Measurements from ENCODE around the gene NDST4. TPM values are rescaled to one million over a fixed set of nuclear protein-coding genes. Genes with fewer than 3 reads are reported as not detected.

The NDST4 gene
- total and polyA plus RNA-seq, 2 donors = 0.04 to 1.0 TPM

DNA sequence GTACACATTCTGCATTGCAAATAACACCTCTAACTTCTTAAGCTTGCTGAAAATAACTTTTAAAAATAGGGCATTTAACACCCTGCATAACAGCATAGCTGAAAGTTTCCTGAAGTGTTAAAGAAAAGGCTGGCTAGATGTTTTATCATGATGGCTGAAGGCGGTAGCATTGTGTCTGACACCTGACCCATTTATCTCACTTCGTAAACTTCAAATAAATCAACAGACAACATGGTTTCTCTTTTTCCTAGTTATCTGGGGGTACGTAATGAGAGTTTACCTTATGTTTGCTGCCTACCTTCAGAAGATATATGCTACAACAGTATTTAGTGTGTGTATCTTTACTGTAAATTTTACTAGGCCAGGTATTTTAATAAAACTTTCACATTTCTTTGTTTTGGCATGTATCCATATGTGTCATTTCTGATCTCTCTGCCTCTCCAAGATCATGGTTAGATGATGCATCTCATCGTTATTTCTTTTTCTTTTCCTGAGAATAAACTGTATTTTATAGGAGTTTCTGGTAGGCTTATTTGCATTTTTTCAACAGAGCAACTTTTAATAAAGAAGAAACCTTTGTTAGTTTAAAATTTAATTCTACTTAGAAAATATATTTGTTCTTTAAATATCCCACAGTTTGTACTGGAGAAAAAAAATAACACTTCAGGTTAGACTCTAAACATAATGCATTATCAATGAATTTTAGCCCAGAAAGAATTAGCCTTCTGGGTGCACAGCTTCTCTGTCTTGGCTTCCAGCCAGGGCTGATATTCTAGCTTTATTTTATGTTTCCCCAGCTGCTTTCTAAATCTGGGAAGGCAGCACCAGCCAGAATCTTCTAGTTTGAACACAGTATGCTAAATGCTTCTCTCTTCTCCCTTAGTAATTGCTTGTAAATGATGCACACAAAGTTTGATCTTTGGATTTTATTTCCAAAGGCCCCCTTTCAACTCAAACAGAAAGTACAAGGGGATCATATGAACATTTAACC lies 2.9 kb downstream of the NDST4 start:
- no peak overlapping the region for H3K27ac ChIP-seq (ENCODE audit: low read depth)
- DNase-seq (ENCODE audit: extremely low spot score) = peak; percentile 15
- no peaks in the 10 kb centered on the region for H3K4me1 ChIP-seq (ENCODE audit: insufficient read depth)
- no peak overlapping the region for H3K4me3 ChIP-seq (ENCODE audit: low read depth, low read length)
- H3K36me3 ChIP-seq (ENCODE audit: insufficient read depth) = no peaks in the 10 kb centered on the region
- 52% methylated on average over 4 of the region's 4 CpGs for WGBS

DNA sequence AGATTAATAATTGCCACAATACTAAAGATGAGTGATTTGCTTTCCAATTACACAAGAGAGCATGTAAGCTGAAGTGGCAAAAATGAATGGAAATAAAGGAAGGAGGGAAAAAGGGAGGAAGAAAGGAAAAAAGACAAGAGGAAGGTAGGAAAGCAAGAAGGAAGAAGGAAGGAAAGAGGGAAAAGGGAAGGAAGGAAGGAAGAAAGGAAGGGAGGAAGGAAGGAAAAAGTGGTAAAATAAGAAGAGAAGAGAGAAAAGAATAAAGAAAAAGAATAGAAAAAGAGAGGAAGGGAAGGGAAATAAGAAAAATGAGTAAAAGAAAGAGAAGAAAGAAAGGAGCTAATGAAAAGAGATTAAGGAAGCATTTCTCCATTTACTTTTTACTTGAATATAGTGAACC lies 4.6 kb downstream of the NDST4 start:
- no peak overlapping the region for H3K4me3 ChIP-seq (ENCODE audit: low read depth, low read length)
- DNase-seq (ENCODE audit: extremely low spot score) = no peak
- H3K27ac ChIP-seq (ENCODE audit: low read depth) = no peak overlapping the region
- no peaks in the 10 kb centered on the region for H3K4me1 ChIP-seq (ENCODE audit: insufficient read depth)
- H3K36me3 ChIP-seq (ENCODE audit: insufficient read depth) = no peaks in the 10 kb centered on the region

- H3K36me3 ChIP-seq (ENCODE audit: insufficient read depth) = no peaks in the 10 kb centered on the region
- DNase-seq (ENCODE audit: extremely low spot score) = no peak
- H3K4me3 ChIP-seq (ENCODE audit: low read depth, low read length) = no peak overlapping the region
- no peaks in the 10 kb centered on the region for H3K4me1 ChIP-seq (ENCODE audit: insufficient read depth)
- no peak overlapping the region for H3K27ac ChIP-seq (ENCODE audit: low read depth)
These were observed 6.0 kb downstream of the NDST4 start for GRCh38 chr4:115107411-115107810.

DNA sequence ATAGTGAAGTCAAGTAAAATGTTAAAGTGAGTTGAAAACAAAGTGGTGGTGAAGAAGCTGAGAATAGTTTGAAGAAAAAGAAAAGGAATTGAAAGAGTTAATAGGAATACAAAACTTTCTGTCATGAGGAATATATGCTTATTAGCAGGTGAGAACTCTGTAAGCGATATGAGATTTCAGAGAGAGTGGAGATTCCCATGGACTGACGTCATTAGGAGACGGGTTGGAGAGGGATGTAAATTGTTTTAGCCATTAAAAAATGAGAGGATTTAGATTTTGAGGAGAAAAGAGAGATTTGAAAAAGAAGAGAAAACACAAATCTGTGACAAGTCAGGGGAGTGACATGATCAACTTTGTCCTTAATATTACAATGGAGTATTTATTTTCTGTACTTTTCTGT lies 11.7 kb downstream of the NDST4 start:
- 68% methylated on average over 3 of the region's 3 CpGs for WGBS
- no peaks in the 10 kb centered on the region for H3K4me1 ChIP-seq (ENCODE audit: insufficient read depth)

GRCh38 chr4:115090483-115091075 lies 22.8 kb downstream of the NDST4 start:
- H3K27ac ChIP-seq (ENCODE audit: low read depth) = no peak overlapping the region
- WGBS = 12% methylated on average over 4 of the region's 4 CpGs
- H3K4me3 ChIP-seq (ENCODE audit: low read depth, low read length) = no peak overlapping the region
- no peaks in the 10 kb centered on the region for H3K36me3 ChIP-seq (ENCODE audit: insufficient read depth)
- no peak for DNase-seq (ENCODE audit: extremely low spot score)
- no peaks in the 10 kb centered on the region for H3K4me1 ChIP-seq (ENCODE audit: insufficient read depth)

More for the DNA sequence above, 11.7 kb downstream of the NDST4 start:
- no peaks in the 10 kb centered on the region for H3K36me3 ChIP-seq (ENCODE audit: insufficient read depth)
- no peak overlapping the region for H3K4me3 ChIP-seq (ENCODE audit: low read depth, low read length)
- H3K27ac ChIP-seq (ENCODE audit: low read depth) = no peak overlapping the region
- no peak for DNase-seq (ENCODE audit: extremely low spot score)

DNA sequence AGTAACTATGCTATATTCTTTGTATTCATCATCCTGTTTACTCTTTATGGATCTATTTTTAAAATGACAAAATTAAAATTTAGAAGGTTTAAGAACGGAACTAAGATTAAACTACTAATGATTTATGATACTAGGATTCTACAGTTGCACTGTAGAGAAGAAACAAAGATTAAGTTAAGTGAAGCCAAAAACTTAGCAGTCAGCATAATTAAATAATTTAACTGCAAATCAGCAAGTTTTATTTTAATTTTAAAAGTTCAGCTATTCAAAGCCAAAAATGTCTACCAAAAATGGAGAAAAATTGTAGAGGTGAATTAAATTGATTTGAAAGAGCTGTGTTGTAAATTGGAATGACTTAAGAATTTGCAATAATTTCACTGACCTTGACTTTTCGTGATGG lies 30.8 kb downstream of the NDST4 start:
- Histone ChIP-seq H3K36me3 (ENCODE audit: insufficient read depth) (no peaks in the 10 kb centered on the region), H3K4me1 (ENCODE audit: insufficient read depth) (no peaks in the 10 kb centered on the region), H3K4me3 (ENCODE audit: low read depth, low read length) (no peak overlapping the region), H3K27ac (ENCODE audit: low read depth) (no peak overlapping the region)
- no peak for DNase-seq (ENCODE audit: extremely low spot score)
- WGBS = 62% methylated on average over 2 of the region's 2 CpGs

- Histone ChIP-seq H3K4me3 (ENCODE audit: low read depth, low read length) (no peak overlapping the region), H3K36me3 (ENCODE audit: insufficient read depth) (no peaks in the 10 kb centered on the region), H3K4me1 (ENCODE audit: insufficient read depth) (no peaks in the 10 kb centered on the region), H3K27ac (ENCODE audit: low read depth) (no peak overlapping the region)
- 90% methylated on average over 7 of the region's 7 CpGs for WGBS
- DNase-seq (ENCODE audit: extremely low spot score) = no peak
These were observed 36.7 kb downstream of the NDST4 start for GRCh38 chr4:115076691-115077090.

- no peaks in the 10 kb centered on the region for H3K36me3 ChIP-seq (ENCODE audit: insufficient read depth)
- WGBS = 29% methylated on average over 1 of the region's 1 CpG
- no peak for DNase-seq (ENCODE audit: extremely low spot score)
- H3K4me1 ChIP-seq (ENCODE audit: insufficient read depth) = no peaks in the 10 kb centered on the region
- no peak overlapping the region for H3K27ac ChIP-seq (ENCODE audit: low read depth)
- H3K4me3 ChIP-seq (ENCODE audit: low read depth, low read length) = no peak overlapping the region
These were observed 54.9 kb downstream of the NDST4 start for GRCh38 chr4:115058533-115058932.

GRCh38 chr4:115054836-115055235 lies 58.6 kb downstream of the NDST4 start:
- Histone ChIP-seq H3K36me3 (ENCODE audit: insufficient read depth) (no peaks in the 10 kb centered on the region), H3K4me1 (ENCODE audit: insufficient read depth) (no peaks in the 10 kb centered on the region), H3K4me3 (ENCODE audit: low read depth, low read length) (no peak overlapping the region), H3K27ac (ENCODE audit: low read depth) (no peak overlapping the region)
- WGBS = 85% methylated on average over 4 of the region's 4 CpGs
- DNase-seq (ENCODE audit: extremely low spot score) = no peak

GRCh38 chr4:115053313-115053712 lies 60.1 kb downstream of the NDST4 start:
- 76% methylated on average over 1 of the region's 1 CpG for WGBS
- DNase-seq (ENCODE audit: extremely low spot score) = no peak
- H3K27ac ChIP-seq (ENCODE audit: low read depth) = no peak overlapping the region
- H3K36me3 ChIP-seq (ENCODE audit: insufficient read depth) = no peaks in the 10 kb centered on the region
- no peak overlapping the region for H3K4me3 ChIP-seq (ENCODE audit: low read depth, low read length)
- H3K4me1 ChIP-seq (ENCODE audit: insufficient read depth) = no peaks in the 10 kb centered on the region

- H3K27ac ChIP-seq (ENCODE audit: low read depth) = no peak overlapping the region
- H3K36me3 ChIP-seq (ENCODE audit: insufficient read depth) = no peaks in the 10 kb centered on the region
- no peak for DNase-seq (ENCODE audit: extremely low spot score)
- H3K4me1 ChIP-seq (ENCODE audit: insufficient read depth) = no peaks in the 10 kb centered on the region
- H3K4me3 ChIP-seq (ENCODE audit: low read depth, low read length) = no peak overlapping the region
- WGBS = 46% methylated on average over 3 of the region's 3 CpGs
These were observed 70.9 kb downstream of the NDST4 start for GRCh38 chr4:115042496-115042895.

DNA sequence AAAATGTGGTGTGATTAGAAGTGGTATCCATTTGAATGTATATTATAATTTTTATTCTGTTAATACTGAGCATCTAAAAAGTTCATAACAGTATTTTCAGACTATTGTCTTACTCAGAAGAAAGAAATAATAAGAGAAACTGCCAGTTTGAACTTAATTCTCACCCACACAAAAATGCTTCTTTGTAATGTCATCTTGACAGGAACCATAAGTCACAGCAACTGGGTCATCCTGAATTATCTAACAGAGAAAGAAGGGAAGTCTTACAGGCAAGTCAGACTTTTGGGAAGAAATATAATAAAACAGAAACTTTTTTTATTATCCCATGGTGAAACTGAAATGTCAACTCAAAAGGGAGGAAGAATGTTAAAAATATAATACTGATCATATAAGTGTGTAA lies 83.1 kb downstream of the NDST4 start:
- Histone ChIP-seq H3K36me3 (ENCODE audit: insufficient read depth) (no peaks in the 10 kb centered on the region), H3K4me1 (ENCODE audit: insufficient read depth) (no peaks in the 10 kb centered on the region), H3K27ac (ENCODE audit: low read depth) (peak overlapping the region; percentile 23), H3K4me3 (ENCODE audit: low read depth, low read length) (no peak overlapping the region)
- DNase-seq (ENCODE audit: extremely low spot score) = no peak

DNA sequence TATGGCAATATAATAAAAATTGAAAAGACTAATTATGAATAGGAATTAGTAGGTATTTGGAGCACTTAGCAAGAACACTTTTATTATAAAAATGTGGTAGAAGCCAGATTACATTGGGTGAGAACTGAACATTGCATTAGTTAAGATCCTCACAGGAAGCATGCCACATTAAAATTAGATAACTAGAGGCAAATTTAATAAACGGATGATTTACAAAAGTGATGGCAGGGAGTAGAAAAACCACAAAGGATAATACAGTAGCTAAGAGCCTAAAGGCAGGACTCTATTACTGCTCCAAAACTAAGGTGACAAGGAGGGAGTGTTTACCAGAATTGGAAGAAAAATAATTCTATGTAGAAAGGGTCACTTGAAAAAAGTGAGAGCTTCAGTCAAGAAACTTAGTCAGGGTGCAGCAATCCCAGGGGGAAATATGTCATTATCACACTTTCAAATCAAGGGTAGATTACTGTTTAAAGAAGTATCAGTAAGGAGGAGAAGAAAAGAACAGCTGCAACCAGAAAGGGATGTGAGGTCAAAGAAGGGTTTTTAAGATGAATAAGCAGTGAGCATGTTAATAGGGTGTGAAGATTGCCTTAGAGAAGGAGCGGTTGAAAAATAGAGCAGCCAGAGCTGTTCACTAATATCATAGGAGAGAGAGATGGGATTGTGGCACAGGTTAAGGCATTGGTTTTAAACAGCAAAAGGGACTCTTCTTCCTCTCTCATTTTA lies 84.6 kb downstream of the NDST4 start:
- no peak overlapping the region for H3K27ac ChIP-seq (ENCODE audit: low read depth)
- 69% methylated on average over 2 of the region's 2 CpGs for WGBS
- no peak overlapping the region for H3K4me3 ChIP-seq (ENCODE audit: low read depth, low read length)
- H3K36me3 ChIP-seq (ENCODE audit: insufficient read depth) = no peaks in the 10 kb centered on the region
- no peaks in the 10 kb centered on the region for H3K4me1 ChIP-seq (ENCODE audit: insufficient read depth)
- no peak for DNase-seq (ENCODE audit: extremely low spot score)

GRCh38 chr4:114999880-115000279 lies 113.5 kb downstream of the NDST4 start:
- H3K4me3 ChIP-seq (ENCODE audit: low read depth, low read length) = no peak overlapping the region
- no peaks in the 10 kb centered on the region for H3K36me3 ChIP-seq (ENCODE audit: insufficient read depth)
- no peaks in the 10 kb centered on the region for H3K4me1 ChIP-seq (ENCODE audit: insufficient read depth)
- no peak overlapping the region for H3K27ac ChIP-seq (ENCODE audit: low read depth)
- no peak for DNase-seq (ENCODE audit: extremely low spot score)
- 86% methylated on average over 1 of the region's 1 CpG for WGBS

All from urinary bladder (tissue), 4 donors.